ENCODE data around the gene C3orf52.

The C3orf52 gene

DNA sequence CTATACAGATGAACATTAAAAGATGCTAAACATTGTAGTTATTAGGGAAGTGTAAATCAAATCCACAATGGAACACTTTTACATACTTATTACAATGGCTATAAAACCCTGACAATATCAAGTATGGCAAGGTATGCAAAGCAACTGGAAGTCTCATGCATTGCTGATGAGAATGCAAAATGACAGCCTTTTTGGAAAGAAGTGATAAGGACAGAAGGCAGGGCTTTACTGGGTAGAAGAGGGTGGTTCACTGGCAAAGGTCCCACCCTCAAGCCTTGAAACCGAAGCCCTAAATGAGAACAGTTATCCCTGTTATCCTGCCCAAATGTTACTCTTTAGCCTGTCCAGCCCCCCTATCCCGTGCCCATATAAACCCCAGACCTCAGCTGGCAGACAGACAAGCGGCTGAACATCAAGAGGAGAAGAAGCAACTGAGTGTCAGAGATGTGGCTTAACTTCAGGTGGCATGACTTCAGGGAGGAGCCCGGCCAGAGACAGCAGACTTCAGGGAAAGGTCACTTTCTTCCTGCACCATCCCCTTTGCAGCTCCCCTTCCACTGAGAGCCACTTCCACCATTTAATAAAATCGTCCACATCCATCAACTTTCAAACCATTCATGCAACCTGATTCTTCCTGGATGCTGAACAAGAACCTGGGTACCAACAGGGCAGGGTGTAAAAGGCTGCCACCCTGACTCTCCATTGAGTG lies 47.6 kb downstream of the C3orf52 start:
- H3K9me3 ChIP-seq (ENCODE audit: control insufficient read depth, low read length), result no peaks in the 10 kb centered on the region
- no peak overlapping the region for H3K4me3 ChIP-seq (ENCODE audit: low read length)
- no peaks in the 10 kb centered on the region for H3K27me3 ChIP-seq (ENCODE audit: control insufficient read depth, insufficient read depth, low read length)
- no peak overlapping the region for H3K9ac ChIP-seq (ENCODE audit: low read length)
- H3K4me1 ChIP-seq (ENCODE audit: control insufficient read depth, insufficient read depth, low read length), result peaks cover 17% of the 10 kb centered on the region
- H3K36me3 ChIP-seq (ENCODE audit: control insufficient read depth, insufficient read depth, low read length), result no peaks in the 10 kb centered on the region

GRCh38 chr3:112134335-112135124 lies 48.3 kb downstream of the C3orf52 start:
- H3K4me1 ChIP-seq (ENCODE audit: control insufficient read depth, insufficient read depth, low read length), result peaks cover 17% of the 10 kb centered on the region
- H3K9ac ChIP-seq (ENCODE audit: low read length), result no peak overlapping the region
- no peaks in the 10 kb centered on the region for H3K36me3 ChIP-seq (ENCODE audit: control insufficient read depth, insufficient read depth, low read length)
- no peak overlapping the region for H3K4me3 ChIP-seq (ENCODE audit: low read length)
- H3K27me3 ChIP-seq (ENCODE audit: control insufficient read depth, insufficient read depth, low read length), result no peaks in the 10 kb centered on the region
- no peaks in the 10 kb centered on the region for H3K9me3 ChIP-seq (ENCODE audit: control insufficient read depth, low read length)

DNA sequence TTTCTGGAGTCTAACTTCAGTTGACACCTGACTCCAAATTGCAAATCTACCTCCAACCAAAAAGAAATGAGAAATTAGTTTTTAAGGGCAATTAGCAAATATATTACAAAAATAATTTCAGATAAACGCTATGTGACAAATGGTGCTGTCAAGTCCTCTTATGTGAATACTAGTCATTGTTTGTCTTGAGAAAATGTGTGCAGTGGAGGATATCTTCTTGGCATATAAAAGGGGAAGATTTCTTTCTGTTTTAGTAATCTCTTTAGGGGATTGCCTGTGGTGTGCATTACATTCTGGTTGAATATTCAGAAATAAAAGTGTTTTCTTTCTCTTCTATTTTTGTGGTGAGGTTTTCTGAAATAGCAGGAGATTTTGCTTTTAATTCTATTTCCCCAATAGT lies 49.9 kb downstream of the C3orf52 start:
- Histone ChIP-seq H3K9me3 (ENCODE audit: control insufficient read depth, low read length) (no peaks in the 10 kb centered on the region), H3K36me3 (ENCODE audit: control insufficient read depth, insufficient read depth, low read length) (no peaks in the 10 kb centered on the region), H3K4me3 (ENCODE audit: low read length) (no peak overlapping the region), H3K27me3 (ENCODE audit: control insufficient read depth, insufficient read depth, low read length) (no peaks in the 10 kb centered on the region), H3K4me1 (ENCODE audit: control insufficient read depth, insufficient read depth, low read length) (peaks cover 17% of the 10 kb centered on the region), H3K9ac (ENCODE audit: low read length) (no peak overlapping the region)

- no peaks in the 10 kb centered on the region for H3K9me3 ChIP-seq (ENCODE audit: control insufficient read depth, low read length)
These were observed 50.9 kb downstream of the C3orf52 start for GRCh38 chr3:112136959-112137693.

GRCh38 chr3:112137781-112138180 lies 51.6 kb downstream of the C3orf52 start:
- Histone ChIP-seq H3K36me3 (ENCODE audit: control insufficient read depth, insufficient read depth, low read length) (no peaks in the 10 kb centered on the region), H3K9me3 (ENCODE audit: control insufficient read depth, low read length) (no peaks in the 10 kb centered on the region), H3K4me1 (ENCODE audit: control insufficient read depth, insufficient read depth, low read length) (peaks cover 17% of the 10 kb centered on the region), H3K4me3 (ENCODE audit: low read length) (no peak overlapping the region), H3K27me3 (ENCODE audit: control insufficient read depth, insufficient read depth, low read length) (no peaks in the 10 kb centered on the region), H3K9ac (ENCODE audit: low read length) (no peak overlapping the region)

More at GRCh38 chr3:112136959-112137693, 50.9 kb downstream of the C3orf52 start:
- no peak overlapping the region for H3K4me3 ChIP-seq (ENCODE audit: low read length)
- H3K36me3 ChIP-seq (ENCODE audit: control insufficient read depth, insufficient read depth, low read length), result no peaks in the 10 kb centered on the region
- no peaks in the 10 kb centered on the region for H3K27me3 ChIP-seq (ENCODE audit: control insufficient read depth, insufficient read depth, low read length)
- no peak overlapping the region for H3K9ac ChIP-seq (ENCODE audit: low read length)
- peaks cover 17% of the 10 kb centered on the region for H3K4me1 ChIP-seq (ENCODE audit: control insufficient read depth, insufficient read depth, low read length)

GRCh38 chr3:112138219-112138969 lies 52.2 kb downstream of the C3orf52 start:
- Histone ChIP-seq H3K9ac (ENCODE audit: low read length) (no peak overlapping the region), H3K36me3 (ENCODE audit: control insufficient read depth, insufficient read depth, low read length) (no peaks in the 10 kb centered on the region), H3K27me3 (ENCODE audit: control insufficient read depth, insufficient read depth, low read length) (no peaks in the 10 kb centered on the region), H3K4me1 (ENCODE audit: control insufficient read depth, insufficient read depth, low read length) (peaks cover 17% of the 10 kb centered on the region), H3K4me3 (ENCODE audit: low read length) (no peak overlapping the region), H3K9me3 (ENCODE audit: control insufficient read depth, low read length) (no peaks in the 10 kb centered on the region)

GRCh38 chr3:112140584-112140983 lies 54.4 kb downstream of the C3orf52 start:
- H3K4me3 ChIP-seq (ENCODE audit: low read length), result no peak overlapping the region
- H3K27me3 ChIP-seq (ENCODE audit: control insufficient read depth, insufficient read depth, low read length), result no peaks in the 10 kb centered on the region
- H3K36me3 ChIP-seq (ENCODE audit: control insufficient read depth, insufficient read depth, low read length), result no peaks in the 10 kb centered on the region
- H3K9ac ChIP-seq (ENCODE audit: low read length), result no peak overlapping the region
- H3K4me1 ChIP-seq (ENCODE audit: control insufficient read depth, insufficient read depth, low read length), result peaks cover 5% of the 10 kb centered on the region
- no peaks in the 10 kb centered on the region for H3K9me3 ChIP-seq (ENCODE audit: control insufficient read depth, low read length)

DNA sequence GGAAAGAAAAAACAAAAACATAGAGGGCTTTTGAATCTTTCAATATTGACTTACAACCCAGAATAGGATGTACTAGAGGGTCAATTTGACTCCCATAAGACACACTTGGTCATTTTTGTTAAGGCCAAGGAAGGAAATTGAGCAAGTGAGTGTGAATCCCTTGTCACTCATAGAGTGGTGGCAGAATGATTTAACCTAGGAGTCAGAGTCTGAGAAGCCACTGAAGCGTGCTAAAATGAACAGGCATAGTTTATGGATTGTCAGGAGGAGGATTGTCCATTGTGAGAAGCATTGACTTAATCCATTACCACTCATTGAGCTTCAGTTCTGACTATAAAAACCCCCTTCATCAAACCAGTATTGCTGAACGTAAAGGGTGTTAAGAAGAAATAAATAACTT lies 55.1 kb downstream of the C3orf52 start:
- Histone ChIP-seq H3K9me3 (ENCODE audit: control insufficient read depth, low read length) (no peaks in the 10 kb centered on the region), H3K4me1 (ENCODE audit: control insufficient read depth, insufficient read depth, low read length) (no peaks in the 10 kb centered on the region), H3K9ac (ENCODE audit: low read length) (no peak overlapping the region), H3K36me3 (ENCODE audit: control insufficient read depth, insufficient read depth, low read length) (no peaks in the 10 kb centered on the region), H3K27me3 (ENCODE audit: control insufficient read depth, insufficient read depth, low read length) (no peaks in the 10 kb centered on the region), H3K4me3 (ENCODE audit: low read length) (no peak overlapping the region)

DNA sequence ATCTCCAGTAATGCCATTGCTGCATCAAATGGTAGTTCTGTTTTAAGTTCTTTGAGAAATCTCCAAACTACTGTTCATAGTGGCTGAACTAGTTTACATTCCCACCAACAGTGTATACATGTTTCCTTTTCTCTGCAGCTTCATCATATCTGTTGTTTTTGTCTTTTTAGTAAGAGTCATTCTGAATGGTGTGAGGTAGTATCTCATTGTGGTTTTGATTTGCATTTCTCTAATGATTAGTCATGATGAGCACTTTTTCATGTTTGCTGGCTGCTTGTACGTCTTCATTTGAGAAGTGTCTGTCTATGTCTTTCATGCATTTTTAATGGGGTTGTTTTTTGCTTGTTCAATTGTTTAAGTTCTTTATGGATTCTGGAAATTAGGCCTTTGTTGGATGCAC lies 57.1 kb downstream of the C3orf52 start:
- Histone ChIP-seq H3K36me3 (ENCODE audit: control insufficient read depth, insufficient read depth, low read length) (no peaks in the 10 kb centered on the region), H3K9ac (ENCODE audit: low read length) (no peak overlapping the region), H3K4me3 (ENCODE audit: low read length) (no peak overlapping the region), H3K27me3 (ENCODE audit: control insufficient read depth, insufficient read depth, low read length) (no peaks in the 10 kb centered on the region), H3K4me1 (ENCODE audit: control insufficient read depth, insufficient read depth, low read length) (no peaks in the 10 kb centered on the region), H3K9me3 (ENCODE audit: control insufficient read depth, low read length) (no peaks in the 10 kb centered on the region)

DNA sequence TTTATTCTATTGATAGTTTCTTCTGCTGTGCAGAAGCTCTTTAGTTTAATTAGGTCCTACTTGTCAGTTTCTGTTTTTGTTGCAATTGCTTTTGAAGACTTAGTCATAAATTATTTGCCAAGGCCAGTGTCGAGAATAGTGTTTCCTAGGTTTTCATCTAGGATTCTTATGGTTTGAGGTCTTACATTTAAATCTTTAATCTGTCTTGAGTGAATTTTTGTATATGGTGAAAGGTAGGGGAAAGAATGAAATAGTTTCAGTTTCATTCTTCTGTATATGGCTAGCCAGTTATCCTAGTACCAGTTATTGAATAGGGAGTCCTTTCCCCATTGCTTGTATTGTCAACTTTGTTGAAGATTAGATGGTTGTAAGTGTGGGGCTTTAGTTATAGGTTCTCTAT lies 57.5 kb downstream of the C3orf52 start:
- Histone ChIP-seq H3K4me1 (ENCODE audit: control insufficient read depth, insufficient read depth, low read length) (no peaks in the 10 kb centered on the region), H3K36me3 (ENCODE audit: control insufficient read depth, insufficient read depth, low read length) (no peaks in the 10 kb centered on the region), H3K4me3 (ENCODE audit: low read length) (no peak overlapping the region), H3K9me3 (ENCODE audit: control insufficient read depth, low read length) (no peaks in the 10 kb centered on the region), H3K27me3 (ENCODE audit: control insufficient read depth, insufficient read depth, low read length) (no peaks in the 10 kb centered on the region), H3K9ac (ENCODE audit: low read length) (no peak overlapping the region)

DNA sequence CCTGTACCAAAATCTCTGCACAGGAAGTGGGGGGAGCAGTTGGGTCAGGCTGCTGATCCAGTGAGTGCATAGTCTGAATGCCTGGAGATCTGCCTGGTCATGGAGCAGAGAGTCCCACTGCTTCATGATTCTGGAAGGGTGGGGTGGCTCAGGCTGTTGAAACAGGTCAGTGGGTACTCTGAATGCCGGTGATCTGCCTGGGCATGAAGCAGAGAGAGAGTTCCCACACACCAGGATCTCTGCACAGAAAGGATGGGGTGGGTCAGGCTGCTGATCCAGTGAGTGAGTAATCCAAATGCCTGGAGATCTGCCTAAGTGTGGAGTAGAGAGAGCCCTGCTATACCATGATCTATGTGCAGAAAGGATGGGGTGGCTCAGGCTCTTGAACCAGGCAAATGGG lies 62.9 kb downstream of the C3orf52 start:
- Histone ChIP-seq H3K27me3 (ENCODE audit: control insufficient read depth, insufficient read depth, low read length) (no peaks in the 10 kb centered on the region), H3K4me1 (ENCODE audit: control insufficient read depth, insufficient read depth, low read length) (no peaks in the 10 kb centered on the region), H3K4me3 (ENCODE audit: low read length) (no peak overlapping the region), H3K36me3 (ENCODE audit: control insufficient read depth, insufficient read depth, low read length) (no peaks in the 10 kb centered on the region), H3K9ac (ENCODE audit: low read length) (no peak overlapping the region), H3K9me3 (ENCODE audit: control insufficient read depth, low read length) (no peaks in the 10 kb centered on the region)

All from mucosa of stomach (tissue), 1 donor.